ENCODE measurements around the gene RPS21.

Gene RPS21

GRCh38 chr20:62381842-62382241 lies 5.1 kb upstream of the RPS21 start:
- no peak for DNase-seq

GRCh38 chr20:62382306-62383198 lies 4.4 kb upstream of the RPS21 start:
- DNase-seq, result peak; percentile 91

DNA sequence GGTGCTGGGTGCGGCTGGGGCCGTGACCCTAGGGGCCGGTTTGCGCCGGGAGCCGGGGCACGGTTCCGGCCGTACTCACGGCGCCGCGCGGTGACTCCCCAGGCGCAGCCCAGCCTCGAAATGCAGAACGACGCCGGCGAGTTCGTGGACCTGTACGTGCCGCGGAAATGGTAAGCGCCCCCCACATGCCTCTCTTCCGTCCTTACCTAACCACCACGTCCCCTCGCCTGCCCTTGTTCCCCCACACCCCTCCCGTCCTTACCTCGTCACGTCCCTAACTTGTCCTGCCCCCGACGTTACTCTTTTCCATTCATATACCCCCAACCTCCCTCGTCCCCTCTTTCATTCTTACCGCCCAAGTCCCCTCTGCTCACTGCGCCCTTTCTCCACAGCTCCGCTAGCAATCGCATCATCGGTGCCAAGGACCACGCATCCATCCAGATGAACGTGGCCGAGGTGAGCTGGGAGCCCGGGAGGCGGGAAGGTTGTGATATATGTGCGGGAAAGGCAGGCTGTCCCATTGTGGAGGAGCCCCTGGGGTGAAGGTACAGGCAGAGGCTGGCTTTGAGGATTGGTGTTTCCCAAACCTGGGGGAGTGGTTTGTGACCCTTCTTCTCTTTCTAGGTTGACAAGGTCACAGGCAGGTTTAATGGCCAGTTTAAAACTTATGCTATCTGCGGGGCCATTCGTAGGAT lies 463 bp downstream of the RPS21 start:
- DNase-seq, result no peak

GRCh38 chr20:62387933-62388635 lies 1.2 kb downstream of the RPS21 start:
- DNase-seq, result no peak

- peak; percentile 35 for DNase-seq
Measured at GRCh38 chr20:62388839-62389600, 2.1 kb downstream of the RPS21 start.

DNA sequence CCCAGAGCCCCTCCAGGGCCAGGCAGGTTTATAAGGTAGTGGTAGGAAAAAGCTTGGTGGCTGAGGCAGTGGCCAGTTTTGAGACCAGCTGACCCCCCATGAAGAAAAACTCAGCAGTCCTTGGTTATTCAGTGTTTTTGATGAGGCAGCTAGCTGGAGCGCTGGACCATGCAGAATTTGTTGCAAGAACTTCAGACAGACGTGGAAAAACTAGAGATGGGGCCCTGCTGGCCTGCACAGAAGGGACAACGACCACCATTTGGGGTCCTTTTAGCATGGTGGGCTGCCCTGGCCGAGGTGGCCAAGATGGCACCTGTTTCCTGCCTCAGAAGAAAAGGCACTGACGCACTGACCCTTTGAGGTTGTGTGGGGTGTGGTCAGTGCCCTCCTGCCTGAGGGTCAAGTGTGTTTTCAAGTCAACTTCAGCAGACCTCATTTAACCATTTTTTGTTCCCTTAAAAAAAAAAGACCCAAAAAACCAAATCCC lies 2.7 kb downstream of the RPS21 start:
- no peak for DNase-seq

GRCh38 chr20:62390317-62391164 lies 3.6 kb downstream of the RPS21 start:
- no peak for DNase-seq

GRCh38 chr20:62391165-62392076 lies 4.5 kb downstream of the RPS21 start:
- DNase-seq, result peak; percentile 33

DNA sequence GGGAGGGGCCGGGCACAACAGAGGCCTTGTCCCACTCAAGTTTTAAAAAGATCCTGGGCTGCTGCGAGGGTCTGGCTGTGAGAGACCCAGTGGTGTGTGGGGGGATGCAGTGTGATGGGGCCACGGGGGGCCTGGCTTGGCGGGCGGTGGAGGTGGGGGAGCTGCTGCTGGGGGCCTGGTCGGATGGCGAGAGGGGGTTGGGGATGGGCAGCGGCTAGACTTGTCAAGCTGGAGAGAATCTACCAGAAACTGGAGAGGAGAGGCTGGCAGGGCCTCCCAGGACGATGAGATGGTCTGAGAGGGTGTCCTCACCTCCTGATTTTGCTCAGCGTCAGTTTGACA lies 5.1 kb downstream of the RPS21 start:
- no peak for DNase-seq

GRCh38 chr20:62392621-62393334 lies 5.9 kb downstream of the RPS21 start:
- DNase-seq, result no peak

DNA sequence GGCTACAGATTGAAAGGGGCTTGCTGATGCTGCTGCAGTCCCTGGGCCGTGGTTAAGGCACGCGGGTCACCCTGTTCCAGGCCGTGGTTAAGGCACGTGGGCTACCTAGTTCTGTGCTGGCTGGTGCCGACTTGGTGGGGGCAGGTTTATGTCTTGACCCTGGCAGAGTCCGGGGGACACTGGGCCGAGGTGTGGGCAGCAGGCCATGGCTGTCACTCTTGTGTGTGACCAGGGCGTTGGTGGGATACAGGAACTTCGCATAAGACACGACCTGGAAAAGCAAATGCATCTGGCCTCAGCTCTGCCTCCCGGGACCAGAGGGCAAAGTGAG lies 6.4 kb downstream of the RPS21 start:
- no peak for DNase-seq

DNA sequence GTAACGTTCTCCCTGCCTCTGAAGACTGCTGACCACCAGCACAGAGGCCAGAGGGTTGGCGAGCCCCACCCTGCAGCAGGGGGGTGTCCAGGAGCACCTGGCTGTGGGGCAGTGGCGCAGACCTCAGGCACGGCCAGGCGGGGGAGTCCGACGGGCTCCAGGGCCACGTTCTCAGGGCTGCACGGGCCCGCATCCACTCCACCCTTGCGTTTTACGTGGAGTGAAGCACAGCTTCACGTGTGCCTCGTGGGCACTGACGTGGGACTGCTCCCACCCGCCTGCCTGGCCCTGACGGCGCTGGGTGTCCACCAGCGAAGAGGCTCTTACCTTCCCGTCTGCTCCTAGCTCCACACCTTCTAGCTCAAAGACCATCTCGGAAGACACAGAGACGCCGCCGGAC lies 6.9 kb downstream of the RPS21 start:
- no peak for DNase-seq

GRCh38 chr20:62394248-62395245 lies 7.6 kb downstream of the RPS21 start:
- DNase-seq, result no peak

DNA sequence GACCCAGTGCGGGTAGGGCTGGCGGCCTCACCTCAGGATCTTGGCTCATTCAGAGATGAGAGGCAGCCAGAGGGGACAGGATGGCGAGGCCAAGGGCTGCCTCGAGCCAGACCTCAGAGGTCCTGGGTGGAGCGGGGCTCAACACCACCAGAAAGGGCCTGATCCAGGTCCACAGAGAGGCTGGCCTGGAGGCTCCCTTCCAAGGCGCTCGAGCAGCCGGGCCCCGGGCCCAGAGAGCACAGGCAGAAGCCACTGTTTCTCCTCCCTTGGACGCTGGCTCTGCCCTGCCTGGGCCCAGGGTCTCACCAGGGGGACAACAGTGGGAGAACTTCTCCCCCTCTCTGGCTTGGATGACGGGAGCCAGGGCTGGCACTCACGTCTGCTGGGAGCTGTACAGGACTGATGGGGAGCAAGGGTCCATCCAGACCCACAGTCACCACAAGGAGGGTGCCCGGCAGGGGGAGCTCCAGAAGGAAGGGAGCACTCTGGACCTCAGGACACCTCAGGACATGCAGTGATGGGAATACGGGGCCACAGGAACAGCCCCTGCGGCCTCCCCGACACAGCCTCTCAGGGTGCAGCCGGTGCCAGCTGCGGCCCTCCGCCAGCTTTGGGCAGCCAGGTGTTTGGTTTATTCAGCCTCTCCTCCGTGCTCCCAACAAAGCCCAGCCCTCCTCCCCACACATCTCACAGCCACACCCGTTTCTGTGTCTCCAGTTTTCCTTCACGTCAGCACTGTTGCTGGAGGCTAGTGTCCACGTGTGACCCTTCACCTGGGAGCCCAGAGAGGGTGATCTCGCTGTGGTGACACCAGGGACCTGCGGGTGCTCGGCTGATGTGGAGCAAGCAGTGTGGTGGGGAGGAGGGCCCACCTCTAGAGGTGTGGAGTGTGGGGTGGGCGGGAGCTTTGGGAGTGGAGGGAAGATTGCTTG lies 8.7 kb downstream of the RPS21 start:
- DNase-seq, result peak; percentile 60

GRCh38 chr20:62396367-62397239 lies 9.7 kb downstream of the RPS21 start:
- DNase-seq, result no peak

DNA sequence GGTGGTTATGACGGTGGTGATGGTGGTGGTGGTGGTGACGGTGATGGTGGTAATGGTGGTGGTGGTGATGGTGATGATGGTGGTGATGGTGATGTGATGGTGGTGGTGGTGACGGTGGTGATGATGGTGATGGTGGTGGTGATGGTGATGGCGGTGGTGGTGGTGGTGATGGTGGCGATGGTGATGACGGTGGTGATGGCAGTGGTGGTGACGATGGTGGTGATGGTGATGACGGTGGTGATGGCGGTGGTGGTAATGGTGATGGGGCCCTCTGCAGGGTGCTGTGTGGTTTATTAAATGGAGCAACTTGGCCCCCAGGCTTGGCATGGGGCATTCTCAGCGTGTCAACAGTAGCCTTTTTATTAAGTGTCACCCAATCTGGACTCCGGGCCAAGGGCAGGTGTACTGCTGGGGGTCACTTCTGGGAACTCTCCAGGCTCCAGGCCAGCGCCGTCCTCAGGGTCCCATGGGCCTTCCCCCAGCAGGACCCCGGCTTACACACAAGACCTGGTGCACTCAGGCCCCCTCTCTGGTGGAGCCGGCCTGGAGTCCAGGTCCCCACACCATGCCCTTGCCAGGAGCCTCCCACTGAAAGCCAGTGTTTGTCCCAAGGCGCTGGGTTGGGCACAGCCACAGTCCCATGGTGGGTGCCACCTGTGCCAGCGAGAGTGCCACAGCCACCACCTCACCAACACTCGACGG lies 11.4 kb downstream of the RPS21 start:
- DNase-seq, result no peak
